Left kidney (tissue), 2 donors: Measurements from ENCODE around the gene OR2V2. TPM values are rescaled to one million over a fixed set of nuclear protein-coding genes. Genes with fewer than 3 reads are reported as not detected.
"Not testable (repeated sequence)": the region's sequence is repeated elsewhere in the genome, so short reads cannot be mapped to it uniquely, and the experiment has no call there.

ENCODE experiments used
- DNase-seq: peaks from one replicate; pipeline ENCODE4 v3.0.0-alpha.2; 2013
- polyA plus RNA-seq: library from polyadenylated mRNA; unstranded; fragments of 120-200 nt; gene quantifications from one replicate; pipeline ENCODE4 v1.2.1, GENCODE V29; 2013; ENCODE audit not compliant: insufficient read length

The OR2V2 gene
- polyA plus RNA-seq, 1 donor, result 0.03 TPM

DNA sequence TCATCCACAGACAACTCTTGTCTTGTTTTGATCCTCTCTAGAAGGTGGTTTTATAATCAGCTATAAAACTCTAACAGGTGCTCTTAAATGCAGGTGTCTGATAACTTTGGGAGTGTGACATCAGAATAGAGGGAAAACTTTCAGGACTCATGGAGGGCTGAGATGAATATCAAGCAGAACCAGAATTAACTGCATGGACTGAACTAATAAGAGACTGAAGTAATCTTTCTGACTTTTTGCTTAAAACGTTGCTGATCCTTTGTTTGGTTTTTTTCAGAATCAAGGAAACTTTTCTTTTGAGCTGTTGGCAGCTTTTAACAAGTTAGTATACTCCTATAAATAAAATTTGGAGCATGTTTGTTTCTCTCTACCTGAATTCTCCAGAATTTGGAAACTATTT, 2.3 kb upstream of the OR2V2 start:
- DNase-seq, result no peak

DNA sequence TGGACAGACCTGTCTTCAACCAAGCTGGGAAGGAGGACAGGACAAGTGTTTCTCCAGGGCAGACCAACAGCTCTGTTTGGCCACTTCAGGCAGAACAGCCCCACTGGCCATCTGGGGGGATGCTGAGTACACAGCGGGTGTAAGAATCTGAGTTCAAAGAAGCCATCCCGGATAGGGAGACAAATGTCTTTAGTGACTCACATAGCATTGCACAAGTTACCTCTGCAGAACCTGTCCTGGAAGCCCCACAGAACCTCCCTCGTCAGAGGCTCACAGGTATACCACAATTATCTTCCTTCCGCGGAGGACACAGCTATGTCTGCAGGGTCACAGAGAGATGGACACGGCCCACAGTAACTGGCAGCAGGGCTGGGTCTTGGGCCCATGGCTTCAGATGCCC, 2.0 kb downstream of the OR2V2 start:
- DNase-seq, result no peak

DNA sequence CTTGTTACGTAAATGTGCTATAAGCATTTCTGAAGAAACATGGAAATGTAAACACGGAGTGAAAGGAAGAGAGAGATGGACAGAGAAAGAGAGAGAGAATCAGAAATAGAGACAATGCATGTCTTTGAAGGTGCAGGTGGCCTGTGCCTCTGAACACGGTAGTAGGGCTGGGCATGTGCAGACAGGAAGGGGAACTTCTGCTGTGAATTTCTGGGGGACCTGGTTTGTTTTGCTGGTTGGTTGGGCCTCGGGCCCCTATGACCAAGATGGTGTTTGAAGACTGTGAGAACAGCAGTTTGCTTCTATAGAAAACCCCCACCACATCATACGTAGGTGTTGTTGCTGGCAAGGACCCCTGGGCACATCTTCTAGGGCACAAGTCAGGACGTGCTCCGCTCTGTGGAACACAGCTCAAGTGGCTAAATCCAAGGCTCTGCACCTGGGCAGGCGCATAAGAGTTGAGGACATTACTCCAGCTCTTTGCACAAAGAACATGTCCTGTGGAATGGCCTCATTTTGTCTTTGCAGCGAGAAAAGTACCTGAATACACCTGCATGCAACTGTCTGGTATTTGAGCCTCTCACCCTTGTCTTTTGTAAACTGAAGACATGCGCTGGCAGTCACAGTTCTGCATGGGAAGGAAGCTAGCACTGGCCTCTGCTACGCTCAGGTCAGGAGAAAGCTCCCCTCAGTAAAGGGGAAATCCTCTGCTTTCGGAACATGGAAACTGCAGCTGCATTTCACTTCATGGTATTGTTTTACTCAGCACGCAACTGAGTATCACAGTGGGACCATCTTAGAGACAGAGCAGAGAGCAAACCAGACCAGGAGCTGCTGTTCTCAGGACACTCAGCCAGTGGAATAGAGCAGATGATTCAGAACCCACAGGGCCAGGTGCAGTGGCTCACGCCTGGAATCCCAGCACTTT, 2.7 kb downstream of the OR2V2 start:
- DNase-seq, result no peak

DNA sequence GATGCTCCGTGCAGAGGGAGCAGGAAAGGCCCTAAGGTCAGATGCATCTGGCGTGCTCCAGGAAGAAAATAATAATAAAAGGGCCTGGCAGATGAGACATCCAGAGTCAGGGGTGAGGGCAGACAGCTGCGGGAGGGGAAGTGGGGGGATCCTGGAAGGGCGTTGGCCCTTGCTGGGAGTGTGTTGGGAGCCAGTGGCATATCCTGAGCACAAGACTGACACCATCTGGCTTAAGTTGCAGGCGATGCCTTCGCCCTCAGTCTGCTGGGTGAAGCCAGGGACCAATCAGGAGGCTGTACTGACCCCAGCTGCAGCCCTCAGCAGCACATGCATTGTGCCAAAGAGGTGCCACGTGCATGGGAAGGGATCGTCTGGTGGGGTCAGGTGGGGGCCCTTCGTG, 3.8 kb downstream of the OR2V2 start:
- DNase-seq, result no peak

DNA sequence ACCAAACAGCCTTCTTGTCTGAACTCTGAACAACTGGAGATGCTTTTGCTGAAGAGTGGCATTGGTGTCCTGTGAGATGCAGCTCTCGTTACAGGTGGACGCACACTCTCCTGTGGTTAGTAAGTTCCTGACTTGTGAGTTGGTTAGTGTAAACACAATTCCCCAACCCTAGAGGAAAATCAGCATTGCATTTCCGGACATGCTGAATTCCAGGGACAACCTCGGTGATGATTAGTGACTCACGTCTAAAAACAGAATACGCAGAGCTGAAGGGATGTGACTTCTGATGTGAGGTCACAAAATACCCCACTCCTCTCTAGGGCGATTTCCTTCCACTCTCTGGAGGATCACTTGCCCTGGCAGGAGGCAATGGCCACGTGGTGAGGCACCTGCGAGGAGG, 5.0 kb downstream of the OR2V2 start:
- DNase-seq, result no peak

DNA sequence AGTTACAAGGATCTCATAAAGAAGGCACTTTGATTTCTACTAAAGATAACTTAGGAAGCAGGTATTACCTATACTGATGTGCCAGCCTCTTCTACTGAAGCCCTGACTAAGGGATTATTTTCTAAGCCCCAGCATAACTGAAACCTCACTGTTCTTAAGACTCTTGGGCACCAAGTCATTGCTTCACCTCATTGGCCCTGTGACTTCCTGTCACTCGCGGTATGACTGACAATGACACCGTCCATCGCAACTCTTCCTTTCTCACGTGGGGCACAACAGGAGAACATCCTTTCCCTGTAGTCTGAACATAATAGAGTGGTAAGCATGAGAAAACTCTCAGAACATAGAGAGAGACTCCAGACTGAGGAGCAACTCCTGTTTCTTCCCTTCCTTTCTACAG, 6.4 kb downstream of the OR2V2 start:
- no peak for DNase-seq

DNA sequence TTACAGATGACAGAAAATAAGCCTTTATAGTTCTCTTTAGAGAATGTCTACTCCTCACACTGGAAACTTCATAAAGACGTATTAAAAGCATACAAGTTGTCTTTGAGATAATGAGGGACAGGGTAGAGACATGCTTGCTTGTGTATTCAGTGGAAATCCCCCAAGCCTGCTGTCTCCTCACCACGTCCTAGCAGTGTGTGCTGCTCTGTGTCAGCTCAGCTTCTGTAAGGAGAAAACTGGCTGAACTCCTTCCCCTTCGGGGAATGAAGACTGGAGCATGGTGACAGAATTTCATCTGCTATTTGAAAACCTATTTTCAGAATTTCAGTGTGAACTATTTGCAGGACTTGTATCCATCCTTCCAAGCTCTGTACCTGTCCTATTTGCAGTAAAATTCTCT, 9.4 kb downstream of the OR2V2 start:
- no peak for DNase-seq

DNA sequence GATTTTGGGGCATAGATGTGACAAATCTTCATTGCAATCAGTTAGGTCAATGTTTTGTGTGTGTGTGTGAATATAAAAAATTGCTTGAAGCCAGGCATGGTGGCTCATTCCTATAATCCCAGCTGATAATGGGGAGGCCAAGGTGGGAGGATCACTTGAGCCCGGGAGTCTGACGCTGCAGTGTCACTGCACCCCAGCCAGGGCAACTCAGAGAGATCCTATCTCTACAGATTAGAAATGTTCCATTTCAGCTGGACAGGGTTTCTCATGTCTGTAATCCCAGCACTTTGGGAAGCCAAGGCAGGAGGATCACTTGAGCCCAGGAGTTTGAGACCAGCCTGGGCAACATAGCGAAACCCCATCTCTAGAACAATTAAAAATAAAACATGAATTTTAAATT, 11.5 kb downstream of the OR2V2 start:
- no peak for DNase-seq

DNA sequence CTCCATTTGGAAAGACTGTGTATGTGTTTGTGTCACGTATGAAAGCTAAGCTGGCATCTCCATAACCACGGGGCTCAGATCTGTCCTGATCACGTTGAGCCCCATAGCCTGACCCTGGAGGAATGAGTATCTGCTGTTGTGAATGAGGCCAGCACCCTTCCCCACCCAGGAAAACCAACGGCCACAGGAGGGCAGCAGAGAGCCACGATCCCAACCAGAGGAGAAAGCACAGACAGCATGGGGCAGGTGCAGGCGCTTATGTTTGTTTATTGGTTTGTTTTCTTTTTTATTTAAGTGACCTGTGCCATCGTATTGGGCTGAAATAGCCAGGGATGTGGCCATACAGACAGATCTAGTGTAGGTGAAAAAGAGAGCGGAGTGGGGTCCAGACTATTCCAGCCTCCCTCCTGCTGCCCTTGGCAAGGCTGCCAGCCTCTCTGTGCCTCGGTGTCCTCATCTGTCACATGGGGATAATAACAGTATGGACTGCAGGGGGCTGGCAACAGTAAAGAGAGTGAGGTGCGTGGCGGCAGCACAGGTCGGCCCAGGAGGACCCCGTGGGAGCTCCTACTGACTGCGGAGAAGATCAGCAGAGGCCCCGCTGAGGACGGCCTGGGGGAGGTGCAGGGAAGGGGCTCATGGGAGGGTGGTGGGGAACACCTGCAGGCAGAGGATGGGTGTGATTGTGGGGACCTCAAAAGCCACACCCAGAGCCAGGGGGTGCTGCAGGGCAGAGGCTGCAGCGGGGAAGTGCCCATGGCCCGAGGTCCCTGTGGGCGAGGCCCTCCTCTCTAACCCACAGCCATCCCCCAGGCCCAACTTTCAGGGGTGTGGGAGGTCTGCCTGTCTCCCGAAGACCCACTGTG, 12.1 kb downstream of the OR2V2 start:
- DNase-seq, result peak; percentile 73

DNA sequence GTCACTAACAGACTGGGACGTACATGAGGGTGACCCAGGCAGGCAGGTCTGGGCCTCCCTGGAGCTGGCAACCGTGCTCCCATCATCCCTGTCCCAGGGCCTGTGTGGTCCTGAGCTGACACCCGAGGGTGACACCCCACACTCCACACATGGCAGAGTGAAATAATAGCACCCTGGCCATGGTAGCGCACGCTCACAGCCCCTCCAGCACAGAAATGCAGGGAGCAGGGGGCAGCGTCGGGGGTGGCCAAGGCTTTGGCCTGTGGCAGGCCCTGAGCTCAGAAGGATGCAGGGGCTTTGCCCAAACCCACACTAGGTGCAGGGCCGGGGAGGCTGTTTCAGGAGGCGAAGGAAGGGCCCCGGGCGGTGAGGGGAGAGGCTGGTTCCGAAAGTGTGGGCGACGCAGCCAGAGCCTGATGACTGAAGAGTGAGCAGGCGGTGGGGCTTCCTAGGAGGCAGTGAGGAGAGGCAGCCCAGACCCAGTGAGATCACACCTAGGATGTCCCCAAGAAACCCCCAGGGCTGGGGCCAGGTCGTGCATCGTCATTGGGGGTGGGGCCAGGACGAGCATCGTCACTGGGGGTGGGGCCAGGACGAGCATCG, 12.9 kb downstream of the OR2V2 start:
- no peak for DNase-seq

DNA sequence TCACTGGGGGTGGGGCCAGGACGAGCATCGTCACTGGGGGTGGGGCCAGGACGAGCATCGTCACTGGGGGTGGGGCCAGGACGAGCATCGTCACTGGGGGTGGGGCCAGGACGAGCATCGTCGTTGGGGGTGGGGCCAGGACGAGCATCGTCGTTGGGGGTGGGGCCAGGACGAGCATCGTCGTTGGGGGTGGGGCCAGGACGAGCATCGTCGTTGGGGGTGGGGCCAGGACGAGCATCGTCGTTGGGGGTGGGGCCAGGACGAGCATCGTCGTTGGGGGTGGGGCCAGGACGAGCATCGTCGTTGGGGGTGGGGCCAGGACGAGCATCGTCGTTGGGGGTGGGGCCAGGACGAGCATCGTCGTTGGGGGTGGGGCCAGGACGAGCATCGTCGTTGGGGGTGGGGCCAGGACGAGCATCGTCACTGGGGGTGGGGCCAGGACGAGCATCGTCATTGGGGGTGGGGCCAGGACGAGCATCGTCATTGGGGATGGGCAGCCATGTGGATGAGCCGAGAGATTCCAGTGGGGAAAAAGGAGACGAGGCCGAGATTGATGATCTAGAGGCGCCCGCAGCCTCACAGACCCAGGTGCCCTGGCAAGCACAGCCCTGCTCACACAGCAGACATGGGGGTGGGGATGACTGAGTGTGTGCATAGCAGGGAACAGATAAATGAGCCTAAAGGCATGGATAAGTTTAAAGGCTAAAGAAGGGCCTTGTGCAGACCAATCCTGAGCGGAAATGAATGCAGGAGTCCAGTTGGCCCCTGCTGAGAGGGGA, 13.6 kb downstream of the OR2V2 start:
- DNase-seq, result not testable (repeated sequence)

DNA sequence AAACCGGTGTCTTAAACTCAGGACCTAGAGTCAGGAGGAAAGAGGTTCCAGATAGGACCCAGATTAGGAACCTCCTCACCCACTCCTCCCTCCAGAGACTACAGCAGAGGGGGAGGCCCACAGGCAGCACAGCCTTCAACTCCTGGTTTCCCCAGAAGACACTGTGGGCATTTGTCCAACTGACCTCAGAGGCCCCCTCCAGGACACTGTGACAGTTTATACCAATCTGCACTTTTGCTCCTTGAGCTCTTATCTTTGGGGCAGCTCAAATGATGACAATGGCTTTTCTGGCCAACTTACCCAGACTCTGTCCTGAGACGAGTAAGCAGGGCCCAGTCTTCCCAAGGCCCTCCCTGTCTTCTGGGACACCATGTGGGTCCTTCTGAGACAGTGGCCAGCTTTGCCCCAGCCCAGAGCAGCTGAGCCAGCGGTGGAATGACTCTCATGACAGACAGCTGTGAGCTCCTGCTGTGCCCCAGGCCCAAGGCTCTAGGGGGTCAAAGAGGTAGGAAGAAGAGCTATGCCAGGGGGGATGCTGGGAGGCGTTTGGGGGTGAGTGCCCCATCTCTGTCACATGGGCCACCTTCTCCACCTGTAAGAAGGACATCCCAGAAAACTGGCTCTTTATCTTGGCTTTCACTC, 14.3 kb downstream of the OR2V2 start:
- no peak for DNase-seq

DNA sequence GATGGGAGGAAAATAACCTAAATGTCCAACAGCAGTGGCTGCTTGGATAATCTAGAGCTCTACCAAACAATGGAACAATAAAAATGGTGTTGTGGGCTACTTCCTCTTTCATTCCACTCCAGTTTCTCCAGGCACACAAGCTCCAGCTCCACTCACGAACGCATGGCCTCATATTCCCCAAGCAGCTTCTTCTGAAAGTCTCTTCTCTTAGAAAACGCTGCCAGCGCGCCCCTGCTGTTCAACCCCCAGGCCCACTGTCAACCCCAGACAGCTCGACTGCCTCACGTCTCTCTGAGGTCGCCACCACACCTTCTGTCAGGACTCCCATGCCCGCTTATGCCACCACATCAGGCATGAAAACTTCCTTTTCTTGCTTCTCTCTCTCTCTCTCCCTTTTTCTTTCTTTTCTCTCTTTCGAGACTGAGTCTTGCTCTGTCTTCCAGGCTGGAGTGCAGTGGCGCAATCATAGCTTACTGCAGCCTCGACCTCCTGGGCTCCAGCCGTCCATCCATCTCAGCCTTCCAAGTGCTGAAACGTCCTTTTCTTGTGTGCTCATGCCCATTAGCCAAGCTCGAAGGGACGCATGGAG, 16.2 kb downstream of the OR2V2 start:
- no peak for DNase-seq

DNA sequence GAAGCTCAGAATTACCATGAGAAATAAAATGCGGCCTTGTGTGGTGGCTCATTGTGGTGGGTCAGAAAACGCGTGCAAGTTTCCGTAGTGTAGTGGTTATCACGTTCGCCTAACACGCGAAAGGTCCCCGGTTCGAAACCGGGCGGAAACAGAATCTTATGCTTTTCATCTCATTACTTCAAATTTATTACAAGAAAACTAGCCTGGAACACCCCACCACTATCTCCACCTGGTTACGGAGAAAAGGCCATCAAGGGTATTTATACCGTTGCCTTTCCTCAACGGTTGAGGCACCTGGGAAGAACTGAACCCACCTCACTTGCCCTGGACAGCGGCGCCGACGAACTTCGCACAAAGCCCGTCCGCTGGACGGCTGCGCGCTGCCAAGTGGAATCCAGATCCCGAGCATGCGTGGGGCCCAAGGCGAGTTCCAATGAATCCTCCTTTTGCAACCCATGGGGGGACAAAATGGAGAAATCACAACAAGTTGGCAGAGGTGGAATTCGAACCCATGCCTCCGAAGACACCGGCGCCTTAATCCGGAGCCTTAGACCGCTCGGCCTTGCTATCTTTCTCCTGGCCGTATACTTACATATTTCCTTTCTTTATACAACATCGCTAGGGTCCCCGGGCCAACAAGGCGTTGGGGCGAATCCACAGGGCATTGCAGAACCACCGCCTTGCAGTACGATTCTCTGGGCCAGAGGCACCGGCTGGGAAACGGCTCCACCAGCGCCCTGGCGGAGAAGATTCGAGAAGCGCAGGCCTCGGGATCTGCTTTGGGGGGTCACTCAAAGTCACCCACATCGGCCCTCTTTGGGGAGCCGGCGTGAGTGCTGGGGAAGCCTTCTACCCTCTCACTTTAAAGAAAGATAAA, 16.9 kb downstream of the OR2V2 start:
- no peak for DNase-seq

DNA sequence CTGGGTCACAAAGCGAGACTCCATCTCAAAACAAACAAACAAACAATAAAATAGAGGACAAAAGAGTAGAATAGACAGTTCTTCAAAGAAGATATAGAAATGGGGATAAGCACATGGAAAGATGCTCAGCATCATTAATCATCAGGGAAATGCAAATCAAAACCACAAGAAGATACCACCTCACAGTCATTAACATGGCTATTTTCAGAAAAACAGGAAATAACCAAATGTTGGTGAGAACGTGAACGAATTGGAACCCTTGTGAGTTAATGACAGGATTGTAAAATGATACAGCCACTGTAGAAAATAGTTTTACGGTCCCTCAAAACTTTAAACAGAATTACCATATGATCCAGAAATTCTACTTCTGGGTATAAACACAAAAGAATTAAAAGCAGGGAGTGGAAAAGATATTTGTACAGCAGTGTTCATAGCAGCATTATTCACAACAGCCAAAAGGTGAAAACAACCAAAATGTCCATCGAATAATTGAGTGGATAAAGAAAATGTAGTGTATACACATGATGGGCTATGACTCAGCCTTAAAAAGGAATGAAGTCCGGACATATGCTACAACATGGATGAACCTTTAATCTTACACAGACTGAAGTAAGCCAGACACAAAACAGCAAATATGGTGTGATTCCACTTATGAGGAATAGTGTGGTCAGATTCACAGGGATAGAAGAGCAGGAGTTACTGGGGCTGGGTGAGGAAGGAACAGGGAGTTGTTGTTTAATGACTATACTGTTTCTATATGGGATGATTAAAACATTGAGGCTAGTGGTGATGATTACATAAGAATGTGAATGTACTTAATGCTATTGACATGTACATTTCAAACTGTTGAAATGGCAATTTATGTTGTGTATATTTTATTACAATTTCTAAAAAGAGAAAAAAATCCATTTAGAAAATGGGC, 19.7 kb downstream of the OR2V2 start:
- no peak for DNase-seq

DNA sequence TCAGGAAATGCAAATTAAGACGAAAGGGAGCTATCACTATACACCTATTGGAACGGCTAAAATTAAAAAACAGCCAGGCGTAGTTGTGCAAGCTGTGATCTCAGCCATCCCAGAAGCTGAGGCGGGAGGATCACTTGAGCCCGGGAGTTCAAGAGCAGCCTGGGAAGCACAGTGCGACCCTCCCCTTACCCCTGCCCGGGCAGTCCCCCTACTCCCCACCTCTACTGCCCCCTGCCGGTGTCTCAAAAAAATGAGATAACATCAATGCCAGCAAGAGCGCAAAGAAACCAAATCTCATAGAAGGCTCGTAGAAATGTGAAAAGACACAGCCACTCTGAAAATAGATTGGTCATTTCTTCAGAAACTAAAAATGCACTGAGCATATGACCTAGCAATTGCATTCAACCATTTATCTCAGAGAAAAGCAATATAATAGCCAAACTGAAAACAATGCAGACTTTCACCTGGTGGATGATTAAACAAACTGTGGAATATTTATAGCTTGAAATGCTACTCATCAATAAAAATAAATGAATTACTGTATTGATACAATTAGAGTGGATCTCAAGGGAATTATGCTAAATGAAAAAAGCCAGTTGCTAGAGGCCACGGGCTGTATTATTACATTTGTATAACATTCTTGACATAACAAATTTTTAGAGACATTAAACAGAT, 20.6 kb downstream of the OR2V2 start:
- DNase-seq, result no peak

DNA sequence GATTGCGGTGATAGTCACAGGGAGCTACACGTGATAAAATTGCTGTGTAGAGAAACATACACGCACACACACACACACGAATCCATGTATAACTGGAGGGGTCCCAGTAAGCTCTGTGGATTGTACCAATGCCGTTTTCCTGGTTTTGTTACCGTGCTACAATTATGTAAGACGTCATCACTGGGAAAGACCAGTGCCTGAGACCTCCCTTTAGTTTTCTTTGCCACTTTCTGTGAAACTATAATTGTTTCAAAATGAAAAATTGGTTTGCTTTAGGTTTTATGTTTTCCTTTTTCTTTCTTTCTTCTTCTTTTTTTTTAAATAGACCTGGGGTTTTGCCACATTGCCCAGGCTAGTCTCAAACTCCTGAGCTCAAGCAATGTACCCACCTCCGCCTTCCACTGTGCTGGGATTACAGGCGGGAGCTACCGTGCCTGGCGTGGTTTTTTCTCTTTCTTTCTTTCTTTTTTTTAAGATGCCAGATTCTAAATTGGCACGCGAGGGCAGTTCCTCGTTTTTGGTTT, 21.3 kb downstream of the OR2V2 start:
- no peak for DNase-seq
